Heart left ventricle (tissue), 16 donors: ENCODE measurements around the gene H2AZ1. TPM values are rescaled to one million over a fixed set of nuclear protein-coding genes. Genes with fewer than 3 reads are reported as not detected.

Source experiments
- ATAC-seq, 4 donors: fragments of 200-7000 bp; cut with Tn5 transposase; one replicate each; pipeline ENCODE4 v1.9.1; 2020 to 2022; ENCODE audit warnings: moderate library complexity in 4 of 4, mild to moderate bottlenecking in 3 of 4, moderate number of reproducible peaks in 1 of 4
- DNase-seq, 5 donors: peaks; one replicate each; pipeline ENCODE4 v3.0.0-alpha.2; 2020
- H3K27ac ChIP-seq, 12 donors: fragments of 200-600 bp; sonication (generic) in 4 of 12; one replicate each; pipeline versions ENCODE4 v1.5.0 to v1.8.0; 2016 to 2022; ENCODE audit warnings: mild to moderate bottlenecking in 2 of 12
- H3K27me3 ChIP-seq, 9 donors: fragments of 200-600 bp; sonication (generic) in 2 of 9; one replicate each; pipeline versions ENCODE4 v1.5.1 to v1.8.0; 2016 to 2022; ENCODE audit warnings: mild to moderate bottlenecking in 3 of 9
- H3K36me3 ChIP-seq, 9 donors: fragments of 200-600 bp; sonication (generic) in 2 of 9; one replicate each; pipeline versions ENCODE4 v1.5.0 to v1.8.0; 2018 to 2022; ENCODE audit warnings: mild to moderate bottlenecking in 2 of 9
- H3K4me1 ChIP-seq, 12 donors: fragments of 200-600 bp; sonication (generic) in 4 of 12; one replicate each; pipeline versions ENCODE4 v1.5.0 to v1.8.0; 2016 to 2022; ENCODE audit warnings: mild to moderate bottlenecking in 3 of 12
- H3K4me3 ChIP-seq, 12 donors: fragments of 200-600 bp; sonication (generic) in 4 of 12; one replicate each; pipeline versions ENCODE4 v1.5.0 to v1.8.0; 2017 to 2022; ENCODE audit warnings: mild to moderate bottlenecking in 9 of 12, moderate library complexity in 4 of 12
- H3K9me3 ChIP-seq, 12 donors: fragments of 200-600 bp; sonication (generic) in 4 of 12; one replicate each; pipeline versions ENCODE4 v1.5.0 to v1.8.0; 2016 to 2022; ENCODE audit warnings: mild to moderate bottlenecking in 1 of 12
- POLR2A ChIP-seq, 2 donors: fragments of 450-650 bp; IDR thresholded peaks; one replicate each; pipeline ENCODE4 v1.6.1; 2017; ENCODE audit warnings: antibody characterized with exemption in 2 of 2, mild to moderate bottlenecking in 2 of 2, moderate library complexity in 2 of 2
- whole genome bisulfite sequencing, 4 donors: extraction: QIAGEN DNeasy Blood & Tissue Kit in 2 of 4; methylation state at CpG; one replicate each; pipeline versions ENCODE4 v1.1.5 to v1.1.7; 2013 to 2018; 5-methylcytosine and 5-hydroxymethylcytosine counted together
- intact Hi-C, 10 donors: fragments of 100-400 bp; cut with DNase I; formaldehyde crosslinking; loops; one replicate each; pipeline versions ENCODE4 v1.11.1 to v1.14.2; 2022
- polyA plus RNA-seq, 2 donors: library from polyadenylated mRNA; stranded (reverse); fragments of 200-250 nt; gene quantifications; one replicate each; pipeline ENCODE4 v1.2.3, GENCODE V29; 2013
- total RNA-seq, 9 donors: library from RNA; depleted of rRNA in 2 of 9; stranded (reverse); fragments of >200 nt in 2 of 9; fragmentation: NEBNext Ultra II Directional in 3 of 9; extraction: Animal tissue kit (Norgen Biotek cat#: 25700) in 3 of 9; gene quantifications; one replicate each; pipeline versions ENCODE4 v1.1.0 to v1.2.4, GENCODE V29; 2016 to 2023
- TF ChIP-seq, protein P1 (sequence below), 12 donors: fragments of 200-600 bp; sonication (generic) in 4 of 12; IDR thresholded peaks; one replicate each; pipeline versions ENCODE4 v1.5.0 to v1.8.0; 2018 to 2022; ENCODE audit warnings: antibody characterized with exemption in 12 of 12, mild to moderate bottlenecking in 5 of 12
- donor health status: ischemic (EF 13 %, LVEDD 7.1; RV severe dilation, severe dysfunction).
- donor health status: healthy with polysubstance abuse.
- donor health status: DM: no; HTN: yes; CAD: no.
- donor health status: DM: no; HTN: no; CAD: no.
- donor health status: ischemic (EF 25% LVEDD 6.9; RV normal size, moderate dysfunction).
- donor health status: ischemic (EF 25% LVEDD 5.7; RV mildly dilated, moderate dysfunction).
- donor health status: healthy.
- donor health status: DM: yes; HTN: yes; CAD: no.
- donor health status: ischemic (EF 35%, LVEDD 5.7; RV mildly dilated, moderate dysfunction).
- donor health status: nonischemic (EF 11% LVEDD 7.7; RV severe dilation, severe dysfunction).
- donor health status: DM: yes; HTN: yes; CAD: no.
- donor health status: PGD.
- donor health status: ischemic (EF 29% LVEDD 5.4; RV normal size, mild dysfunction).
- donor health status: nonischemic (EF 23%, LVEDD 6.1; RV moderate dilation, normal function).

H2AZ1 gene
- total and polyA plus RNA-seq, 11 donors: 41.1 to 255 (median 81.9) TPM

DNA sequence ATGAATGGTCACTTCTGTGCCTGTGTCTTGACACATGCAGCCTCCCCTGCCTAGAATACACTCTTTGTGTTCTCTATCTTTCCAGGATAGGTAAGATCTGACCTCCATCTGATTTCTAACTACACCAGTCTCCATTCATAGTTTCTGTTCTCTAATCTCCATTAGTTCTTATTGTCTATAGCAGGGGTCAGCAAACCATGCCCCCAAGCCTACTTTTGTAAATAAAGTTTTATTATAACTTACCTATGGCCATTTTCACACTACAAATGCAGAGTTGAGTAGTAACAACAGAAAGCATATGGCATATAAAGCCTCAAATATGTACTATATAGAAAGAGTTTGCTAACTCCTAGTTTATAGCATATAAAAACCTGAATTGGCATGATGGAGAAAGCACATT lies 37.6 kb upstream of the H2AZ1 start:
- Histone ChIP-seq H3K27ac (no peak overlapping the region), H3K9me3 (no peaks in the 10 kb centered on the region), H3K4me1 (peaks cover 0 to 3% (median 0%) of the 10 kb centered on the region in 12 donors), H3K4me3 (no peak overlapping the region), H3K36me3 (no peaks in the 10 kb centered on the region), H3K27me3 (no peaks in the 10 kb centered on the region)
- intact Hi-C loops: no loop called here
- DNase-seq (no peak), ATAC-seq (no peak)
- TF ChIP-seq, protein P1, sequence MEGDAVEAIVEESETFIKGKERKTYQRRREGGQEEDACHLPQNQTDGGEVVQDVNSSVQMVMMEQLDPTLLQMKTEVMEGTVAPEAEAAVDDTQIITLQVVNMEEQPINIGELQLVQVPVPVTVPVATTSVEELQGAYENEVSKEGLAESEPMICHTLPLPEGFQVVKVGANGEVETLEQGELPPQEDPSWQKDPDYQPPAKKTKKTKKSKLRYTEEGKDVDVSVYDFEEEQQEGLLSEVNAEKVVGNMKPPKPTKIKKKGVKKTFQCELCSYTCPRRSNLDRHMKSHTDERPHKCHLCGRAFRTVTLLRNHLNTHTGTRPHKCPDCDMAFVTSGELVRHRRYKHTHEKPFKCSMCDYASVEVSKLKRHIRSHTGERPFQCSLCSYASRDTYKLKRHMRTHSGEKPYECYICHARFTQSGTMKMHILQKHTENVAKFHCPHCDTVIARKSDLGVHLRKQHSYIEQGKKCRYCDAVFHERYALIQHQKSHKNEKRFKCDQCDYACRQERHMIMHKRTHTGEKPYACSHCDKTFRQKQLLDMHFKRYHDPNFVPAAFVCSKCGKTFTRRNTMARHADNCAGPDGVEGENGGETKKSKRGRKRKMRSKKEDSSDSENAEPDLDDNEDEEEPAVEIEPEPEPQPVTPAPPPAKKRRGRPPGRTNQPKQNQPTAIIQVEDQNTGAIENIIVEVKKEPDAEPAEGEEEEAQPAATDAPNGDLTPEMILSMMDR (IDR thresholded peaks at IDR 0.05): no peak
- TF ChIP-seq POLR2A (IDR thresholded peaks at IDR 0.05): no peak

DNA sequence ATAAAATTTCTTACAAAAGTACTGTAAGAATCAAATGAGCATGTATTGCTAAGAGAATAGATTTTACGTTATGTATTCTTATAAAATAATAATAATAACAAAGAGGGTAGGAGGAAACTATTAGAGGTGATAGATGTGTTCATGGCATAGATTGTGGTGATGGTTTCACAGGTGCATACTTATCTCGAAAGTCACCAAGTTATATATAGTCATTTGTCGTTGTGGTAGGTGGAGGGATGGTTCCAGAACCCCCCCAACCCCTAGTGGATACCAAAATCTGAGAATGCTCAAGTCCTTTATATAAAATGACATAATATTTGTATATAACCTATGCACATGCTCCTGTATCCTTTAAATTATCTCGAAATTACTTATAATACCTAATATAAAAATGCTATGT lies 36.7 kb upstream of the H2AZ1 start:
- Histone ChIP-seq H3K4me1 (peaks cover 0 to under 1% (median 0%) of the 10 kb centered on the region in 12 donors), H3K9me3 (no peaks in the 10 kb centered on the region), H3K27ac (no peak overlapping the region), H3K36me3 (no peaks in the 10 kb centered on the region), H3K27me3 (no peaks in the 10 kb centered on the region), H3K4me3 (no peak overlapping the region)
- no peak for TF ChIP-seq POLR2A (IDR thresholded peaks at IDR 0.05)
- TF ChIP-seq, protein P1 (IDR thresholded peaks at IDR 0.05): no peak
- no peak for ATAC-seq
- WGBS, 4 donors: 78 to 84% (median 83%) methylated on average over 4 of the region's 4 CpGs
- intact Hi-C loops: no loop called here
- no peak for DNase-seq

DNA sequence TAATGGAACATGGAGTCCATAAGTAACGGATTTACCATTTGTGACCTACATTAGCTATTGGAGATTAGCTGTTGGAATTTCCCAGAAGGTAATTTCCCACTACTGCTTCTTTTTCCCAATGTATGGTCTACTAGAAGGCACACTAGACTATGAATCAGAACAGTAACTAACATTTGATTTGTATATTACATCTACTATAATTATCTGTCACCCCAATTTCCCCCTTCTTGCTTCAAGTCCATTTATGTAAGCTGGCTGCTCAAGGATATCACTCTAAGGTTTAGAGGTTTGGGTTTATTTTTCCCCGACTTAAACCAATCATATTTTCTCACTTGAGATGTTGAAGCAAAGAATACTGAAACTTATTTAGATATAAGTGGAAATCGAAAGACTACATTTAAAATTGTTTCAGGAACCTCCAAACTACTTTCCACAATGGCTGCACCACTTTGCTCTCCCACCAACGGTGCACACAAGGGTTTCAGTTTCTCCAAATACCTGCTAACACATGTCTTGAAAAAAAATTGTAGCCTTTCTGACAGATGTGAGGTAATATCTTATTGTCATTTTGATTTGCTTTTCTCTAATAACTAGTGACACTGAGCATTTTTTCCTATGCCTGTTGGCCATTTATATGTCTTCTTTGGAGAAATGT lies 33.3 kb upstream of the H2AZ1 start:
- no peaks in the 10 kb centered on the region for H3K36me3 ChIP-seq
- H3K4me3 ChIP-seq: no peak overlapping the region
- no peaks in the 10 kb centered on the region for H3K27me3 ChIP-seq
- ATAC-seq: no peak
- intact Hi-C loops: no loop called here
- TF ChIP-seq, protein P1 (IDR thresholded peaks at IDR 0.05): no peak
- no peak for TF ChIP-seq POLR2A (IDR thresholded peaks at IDR 0.05)
- WGBS, 4 donors: 82 to 88% (median 84%) methylated on average over 4 of the region's 4 CpGs
- no peaks in the 10 kb centered on the region for H3K4me1 ChIP-seq
- no peak for DNase-seq
- H3K27ac ChIP-seq: no peak overlapping the region
- H3K9me3 ChIP-seq: no peaks in the 10 kb centered on the region

DNA sequence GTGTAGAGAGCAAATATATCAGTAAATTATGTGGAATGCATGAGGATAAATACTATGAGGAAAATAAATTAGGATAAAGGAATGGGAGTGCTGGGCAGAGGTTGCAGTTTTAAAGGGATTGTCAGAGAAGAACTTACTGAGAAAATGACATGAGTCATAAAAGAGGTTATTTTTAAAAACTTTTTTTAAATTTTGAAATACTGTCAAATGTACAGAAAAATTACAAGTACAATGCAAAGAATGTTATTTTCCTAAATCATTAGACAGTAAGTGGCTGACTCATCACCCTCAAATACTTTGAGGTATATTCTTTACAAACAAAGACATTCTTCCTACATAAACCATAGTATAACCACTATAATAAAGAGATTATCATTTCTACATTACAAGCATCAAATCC lies 29.8 kb upstream of the H2AZ1 start:
- no peak for ATAC-seq
- H3K4me1 ChIP-seq: no peaks in the 10 kb centered on the region
- intact Hi-C loops: no loop called here

More for the DNA sequence above, 29.8 kb upstream of the H2AZ1 start:
- no peak for TF ChIP-seq POLR2A (IDR thresholded peaks at IDR 0.05)
- TF ChIP-seq, protein P1 (IDR thresholded peaks at IDR 0.05): no peak
- no peak for DNase-seq
- Histone ChIP-seq H3K9me3 (peaks cover 0 to 11% (median 0%) of the 10 kb centered on the region in 12 donors), H3K27ac (no peak overlapping the region), H3K27me3 (no peaks in the 10 kb centered on the region), H3K36me3 (no peaks in the 10 kb centered on the region), H3K4me3 (no peak overlapping the region)
